Neural cell (in vitro differentiated cells): ENCODE measurements around the gene BHLHE23. TPM values are rescaled to one million over a fixed set of nuclear protein-coding genes. Genes with fewer than 3 reads are reported as not detected.

ENCODE experiments used
- H2AFZ ChIP-seq: fragments of 200-600, 300-800 bp; sonication (generic), shearing (Covaris generic); 2 replicates; pipeline ENCODE4 v1.6.0; 2014; ENCODE audit warnings: low read depth, mild to moderate bottlenecking, antibody characterized with exemption, low read length, moderate library complexity
- H3F3A ChIP-seq: fragments of 200-600 bp; shearing (Covaris generic); 2 replicates; pipeline ENCODE4 v1.6.1; 2016; ENCODE audit warnings: mild to moderate bottlenecking, moderate library complexity, mixed read lengths, antibody characterized with exemption, low read length; ENCODE audit not compliant: insufficient read depth, poor library complexity, severe bottlenecking
- H3K27ac ChIP-seq: fragments of 200-600, 300-800 bp; sonication (generic), shearing (Covaris generic); 2 replicates; pipeline ENCODE4 v1.5.1; 2014; ENCODE audit warnings: mild to moderate bottlenecking, low read length, moderate library complexity
- H3K27me3 ChIP-seq: fragments of 300-800, 200-600 bp; sonication (generic), shearing (Covaris generic); 2 replicates; pipeline ENCODE4 v1.6.0; 2014; ENCODE audit warnings: mild to moderate bottlenecking, low read depth, low read length, moderate library complexity; ENCODE audit not compliant: insufficient read depth
- H3K36me3 ChIP-seq: fragments of 300-800, 200-600 bp; sonication (generic), shearing (Covaris generic); 2 replicates; pipeline ENCODE4 v1.5.1; 2014; ENCODE audit warnings: mild to moderate bottlenecking, antibody characterized with exemption, low read length, moderate library complexity; ENCODE audit not compliant: insufficient read depth
- H3K4me2 ChIP-seq: fragments of 300-800, 200-600 bp; sonication (generic), shearing (Covaris generic); 2 replicates; pipeline ENCODE4 v1.6.0; 2014; ENCODE audit warnings: mild to moderate bottlenecking, low read length
- H3K4me3 ChIP-seq: fragments of 300-800, 200-600 bp; sonication (generic), shearing (Covaris generic); 2 replicates; pipeline ENCODE4 v1.5.1; 2014; ENCODE audit warnings: mild to moderate bottlenecking, low read length, moderate library complexity
- H3K79me2 ChIP-seq: fragments of 200-600 bp; shearing (Covaris generic); replicated peaks from 2 replicates; pipeline ENCODE4 v1.6.0; 2014; ENCODE audit warnings: mild to moderate bottlenecking, low read length, moderate library complexity; ENCODE audit not compliant: insufficient read depth
- H3K9ac ChIP-seq: fragments of 300-800, 200-600 bp; sonication (generic), shearing (Covaris generic); 2 replicates; pipeline ENCODE4 v1.6.1; 2016; ENCODE audit warnings: mild to moderate bottlenecking, low read length, mixed read lengths
- H3K9me2 ChIP-seq: fragments of 200-600 bp; shearing (Covaris generic); 2 replicates; pipeline ENCODE4 v1.6.1; 2016; ENCODE audit warnings: mild to moderate bottlenecking, low read length, mixed read lengths; ENCODE audit not compliant: insufficient read depth
- H3K9me3 ChIP-seq: fragments of 200-600, 300-800 bp; sonication (generic), shearing (Covaris generic); 2 replicates; pipeline ENCODE4 v1.6.1; 2016; ENCODE audit warnings: mild to moderate bottlenecking, mixed run types, low read length, moderate library complexity, mixed read lengths
- H4K20me1 ChIP-seq: fragments of 200-600 bp; shearing (Covaris generic); 2 replicates; pipeline ENCODE4 v1.6.1; 2016; ENCODE audit warnings: mild to moderate bottlenecking, mixed run types; ENCODE audit not compliant: insufficient read depth
- CTCF ChIP-seq: fragments of 450-650 bp; IDR thresholded peaks from 2 replicates; pipeline ENCODE4 v1.5.1; 2014; ENCODE audit warnings: antibody characterized with exemption, mild to moderate bottlenecking, moderate library complexity; ENCODE audit not compliant: poor library complexity, severe bottlenecking
- EP300 ChIP-seq: fragments of 450-650 bp; conservative IDR thresholded peaks from 2 replicates; pipeline ENCODE4 v1.6.1; 2014; ENCODE audit warnings: antibody characterized with exemption, mild to moderate bottlenecking, moderate library complexity; ENCODE audit not compliant: poor library complexity, severe bottlenecking
- EZH2 ChIP-seq: fragments of 200-600, 300-800 bp; shearing (Covaris generic), sonication (generic); IDR thresholded peaks from 2 replicates; pipeline ENCODE4 v1.6.1; 2014; ENCODE audit warnings: antibody characterized with exemption, low read length, borderline replicate concordance, mild to moderate bottlenecking; ENCODE audit not compliant: insufficient read depth, poor library complexity, severe bottlenecking
- MXI1 ChIP-seq: fragments of 450-650 bp; conservative IDR thresholded peaks from 2 replicates; pipeline ENCODE4 v1.6.1; 2014; ENCODE audit warnings: antibody characterized with exemption, mild to moderate bottlenecking; ENCODE audit not compliant: poor library complexity, severe bottlenecking
- POLR2AphosphoS5 ChIP-seq: IDR thresholded peaks from 2 replicates; pipeline ENCODE4 v1.6.1; 2012
- RAD21 ChIP-seq: fragments of 450-650 bp; conservative IDR thresholded peaks from 2 replicates; pipeline ENCODE4 v1.6.1; 2014; ENCODE audit warnings: antibody characterized with exemption, mild to moderate bottlenecking, moderate library complexity
- SMC3 ChIP-seq: fragments of 450-650 bp; conservative IDR thresholded peaks from 2 replicates; pipeline ENCODE4 v1.6.1; 2014; ENCODE audit warnings: antibody characterized with exemption, mild to moderate bottlenecking, moderate library complexity; ENCODE audit not compliant: poor library complexity
- TAF1 ChIP-seq: IDR thresholded peaks from 2 replicates; pipeline ENCODE4 v1.6.1; 2012; ENCODE audit warnings: low read depth
- polyA plus RNA-seq: library from polyadenylated mRNA; depleted of rRNA; stranded (reverse); fragments of >200 nt; gene quantifications from 2 replicates; pipeline ENCODE4 v1.2.3, GENCODE V29; 2014
- TF ChIP-seq, protein P1 (sequence below): IDR thresholded peaks from 2 replicates; pipeline ENCODE4 v1.6.1; 2012; ENCODE audit warnings: borderline replicate concordance

The BHLHE23 gene
- polyA plus RNA-seq, 1 donor from 2014 or later, result not detected

GRCh38 chr20:63009988-63010769 lies 3.4 kb upstream of the BHLHE23 start:
- Histone ChIP-seq H3K79me2 (no peaks in the 10 kb centered on the region), H3K36me3 (no peaks in the 10 kb centered on the region), H3K27ac (no peak overlapping the region), H3K4me3 (no peak overlapping the region), H2AFZ (no peak overlapping the region), H3K9ac (no peak overlapping the region), H3K9me2 (no peaks in the 10 kb centered on the region), H3K9me3 (peaks cover 3% of the 10 kb centered on the region), H3K4me2 (no peak overlapping the region), H3F3A (no peaks in the 10 kb centered on the region), H3K27me3 (peaks cover 43% of the 10 kb centered on the region), H4K20me1 (no peaks in the 10 kb centered on the region)
- TF ChIP-seq SMC3, result no peak
- TF ChIP-seq, protein P1, sequence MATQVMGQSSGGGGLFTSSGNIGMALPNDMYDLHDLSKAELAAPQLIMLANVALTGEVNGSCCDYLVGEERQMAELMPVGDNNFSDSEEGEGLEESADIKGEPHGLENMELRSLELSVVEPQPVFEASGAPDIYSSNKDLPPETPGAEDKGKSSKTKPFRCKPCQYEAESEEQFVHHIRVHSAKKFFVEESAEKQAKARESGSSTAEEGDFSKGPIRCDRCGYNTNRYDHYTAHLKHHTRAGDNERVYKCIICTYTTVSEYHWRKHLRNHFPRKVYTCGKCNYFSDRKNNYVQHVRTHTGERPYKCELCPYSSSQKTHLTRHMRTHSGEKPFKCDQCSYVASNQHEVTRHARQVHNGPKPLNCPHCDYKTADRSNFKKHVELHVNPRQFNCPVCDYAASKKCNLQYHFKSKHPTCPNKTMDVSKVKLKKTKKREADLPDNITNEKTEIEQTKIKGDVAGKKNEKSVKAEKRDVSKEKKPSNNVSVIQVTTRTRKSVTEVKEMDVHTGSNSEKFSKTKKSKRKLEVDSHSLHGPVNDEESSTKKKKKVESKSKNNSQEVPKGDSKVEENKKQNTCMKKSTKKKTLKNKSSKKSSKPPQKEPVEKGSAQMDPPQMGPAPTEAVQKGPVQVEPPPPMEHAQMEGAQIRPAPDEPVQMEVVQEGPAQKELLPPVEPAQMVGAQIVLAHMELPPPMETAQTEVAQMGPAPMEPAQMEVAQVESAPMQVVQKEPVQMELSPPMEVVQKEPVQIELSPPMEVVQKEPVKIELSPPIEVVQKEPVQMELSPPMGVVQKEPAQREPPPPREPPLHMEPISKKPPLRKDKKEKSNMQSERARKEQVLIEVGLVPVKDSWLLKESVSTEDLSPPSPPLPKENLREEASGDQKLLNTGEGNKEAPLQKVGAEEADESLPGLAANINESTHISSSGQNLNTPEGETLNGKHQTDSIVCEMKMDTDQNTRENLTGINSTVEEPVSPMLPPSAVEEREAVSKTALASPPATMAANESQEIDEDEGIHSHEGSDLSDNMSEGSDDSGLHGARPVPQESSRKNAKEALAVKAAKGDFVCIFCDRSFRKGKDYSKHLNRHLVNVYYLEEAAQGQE, result no peak
- TF ChIP-seq EZH2, result no peak
- TF ChIP-seq EP300, result no peak
- no peak for TF ChIP-seq TAF1
- TF ChIP-seq MXI1, result no peak
- TF ChIP-seq POLR2AphosphoS5, result no peak
- TF ChIP-seq CTCF, result no peak

DNA sequence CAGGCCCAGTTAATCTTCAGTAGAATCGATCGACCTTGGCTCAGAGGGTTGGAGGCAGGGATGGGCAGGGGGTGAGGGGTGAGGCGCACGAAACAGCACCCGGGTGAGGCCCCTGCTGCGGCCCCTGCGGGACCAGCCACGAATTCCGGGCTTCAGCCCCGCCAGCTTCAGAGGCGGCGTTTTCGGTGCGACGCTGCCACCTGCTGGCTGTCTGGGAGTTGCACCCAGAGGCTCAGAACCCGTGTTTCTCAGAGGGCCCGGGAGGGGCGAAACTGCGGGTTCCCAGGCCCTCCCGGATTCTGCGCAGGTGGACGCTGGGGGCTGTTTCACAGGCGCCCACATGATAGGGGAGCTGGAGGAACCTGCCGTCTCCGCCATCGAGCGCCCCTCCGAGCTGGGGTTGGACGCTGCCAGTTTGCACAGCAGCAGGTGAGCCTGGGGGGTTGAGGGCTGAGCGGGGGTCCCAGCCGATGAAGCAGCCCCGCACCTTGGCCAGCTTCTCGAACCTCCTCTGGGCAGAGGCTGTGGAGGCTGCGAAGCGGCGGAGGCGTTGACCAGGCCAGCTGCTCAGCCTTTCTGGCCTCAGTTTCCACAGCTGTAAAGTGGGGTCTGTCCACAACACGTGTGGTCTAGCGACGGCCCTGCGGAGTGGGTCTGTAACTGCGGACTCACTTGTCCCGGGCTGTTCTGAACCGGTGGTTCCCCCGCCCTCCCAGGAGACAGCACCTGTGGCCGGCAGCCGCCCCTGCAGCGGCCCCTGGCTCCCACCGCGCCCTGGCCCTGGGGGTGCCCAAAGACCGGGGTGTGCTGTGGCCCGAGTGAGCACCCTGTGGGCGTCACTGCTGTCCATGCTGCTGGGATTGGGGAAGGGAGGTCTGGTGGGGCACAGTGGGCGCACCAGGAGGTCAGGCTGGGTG lies 2.5 kb upstream of the BHLHE23 start:
- H4K20me1 ChIP-seq, result no peaks in the 10 kb centered on the region
- no peaks in the 10 kb centered on the region for H3K79me2 ChIP-seq
- no peak overlapping the region for H3K4me2 ChIP-seq
- no peak overlapping the region for H3K9ac ChIP-seq
- H3K36me3 ChIP-seq, result no peaks in the 10 kb centered on the region
- H3K4me3 ChIP-seq, result peak overlapping the region; percentile 25
- no peaks in the 10 kb centered on the region for H3F3A ChIP-seq
- peaks cover 52% of the 10 kb centered on the region for H3K27me3 ChIP-seq
- TF ChIP-seq POLR2AphosphoS5, result no peak
- peak; percentile 95 for TF ChIP-seq RAD21
- peak; percentile 97 for TF ChIP-seq SMC3
- no peak for TF ChIP-seq EP300
- TF ChIP-seq MXI1, result no peak
- peak; percentile 96 for TF ChIP-seq CTCF
- no peak for TF ChIP-seq TAF1
- no peak overlapping the region for H3K27ac ChIP-seq
- peaks cover 3% of the 10 kb centered on the region for H3K9me3 ChIP-seq
- no peaks in the 10 kb centered on the region for H3K9me2 ChIP-seq
- H2AFZ ChIP-seq, result no peak overlapping the region
